Measurements from ENCODE around the gene TLR8.

DNA sequence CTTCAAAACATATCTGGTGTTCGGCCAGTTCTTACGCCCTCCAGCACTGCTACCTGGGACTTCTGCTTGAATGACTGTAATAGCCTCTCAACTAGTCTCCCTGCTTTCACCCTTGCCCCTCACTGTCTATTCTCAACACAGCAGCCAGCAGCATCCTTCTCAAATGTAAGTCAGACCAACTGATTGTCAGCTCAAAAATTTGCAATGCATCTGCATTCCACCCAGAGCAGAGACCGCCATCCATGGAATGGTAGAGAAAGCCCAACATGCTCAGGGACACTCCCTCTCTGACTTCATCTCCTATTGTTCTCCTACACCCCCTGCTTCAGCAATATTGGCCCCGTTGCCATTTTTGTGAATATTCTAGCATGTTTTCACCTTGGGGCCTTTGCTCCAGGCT is 33.7 kb upstream of the TLR8 start:
- TF ChIP-seq, protein P1, sequence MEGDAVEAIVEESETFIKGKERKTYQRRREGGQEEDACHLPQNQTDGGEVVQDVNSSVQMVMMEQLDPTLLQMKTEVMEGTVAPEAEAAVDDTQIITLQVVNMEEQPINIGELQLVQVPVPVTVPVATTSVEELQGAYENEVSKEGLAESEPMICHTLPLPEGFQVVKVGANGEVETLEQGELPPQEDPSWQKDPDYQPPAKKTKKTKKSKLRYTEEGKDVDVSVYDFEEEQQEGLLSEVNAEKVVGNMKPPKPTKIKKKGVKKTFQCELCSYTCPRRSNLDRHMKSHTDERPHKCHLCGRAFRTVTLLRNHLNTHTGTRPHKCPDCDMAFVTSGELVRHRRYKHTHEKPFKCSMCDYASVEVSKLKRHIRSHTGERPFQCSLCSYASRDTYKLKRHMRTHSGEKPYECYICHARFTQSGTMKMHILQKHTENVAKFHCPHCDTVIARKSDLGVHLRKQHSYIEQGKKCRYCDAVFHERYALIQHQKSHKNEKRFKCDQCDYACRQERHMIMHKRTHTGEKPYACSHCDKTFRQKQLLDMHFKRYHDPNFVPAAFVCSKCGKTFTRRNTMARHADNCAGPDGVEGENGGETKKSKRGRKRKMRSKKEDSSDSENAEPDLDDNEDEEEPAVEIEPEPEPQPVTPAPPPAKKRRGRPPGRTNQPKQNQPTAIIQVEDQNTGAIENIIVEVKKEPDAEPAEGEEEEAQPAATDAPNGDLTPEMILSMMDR (IDR thresholded peaks at IDR 0.05): no peak
- TF ChIP-seq ZFX (IDR thresholded peaks at IDR 0.05; ENCODE audit: borderline replicate concordance): no peak
